Activated T-cell treated with anti-CD3 and anti-CD28 coated beads for 24 hours (primary cell): Measurements from ENCODE around the gene TMC8.
A peak's percentile ranks its signal among the peaks of the same experiment; 100 is the strongest.
"Not testable (repeated sequence)": the region's sequence is repeated elsewhere in the genome, so short reads cannot be mapped to it uniquely, and the experiment has no call there.

ENCODE experiments used
- DNase-seq: peaks from one replicate; pipeline ENCODE4 v3.0.0-alpha.2; 2020; ENCODE audit warnings: low read depth

Gene TMC8

GRCh38 chr17:78135858-78136500 is 5.4 kb downstream of the TMC8 start:
- no peak for DNase-seq

- no peak for DNase-seq
Measured at GRCh38 chr17:78137392-78138203, 7.0 kb downstream of the TMC8 start.

- DNase-seq, result no peak
Measured at GRCh38 chr17:78138204-78139060, 7.9 kb downstream of the TMC8 start.

- DNase-seq, result not testable (repeated sequence)
Measured at GRCh38 chr17:78139861-78140168, 9.2 kb downstream of the TMC8 start.

GRCh38 chr17:78140169-78141051 is 9.8 kb downstream of the TMC8 start:
- DNase-seq, result peak; percentile 92

- no peak for DNase-seq
Measured at GRCh38 chr17:78141437-78142118, 11.0 kb downstream of the TMC8 start.

GRCh38 chr17:78142119-78142861 is 11.7 kb downstream of the TMC8 start:
- DNase-seq, result no peak

- DNase-seq, result no peak
Measured at GRCh38 chr17:78143214-78144146, 12.9 kb downstream of the TMC8 start.

- no peak for DNase-seq
Measured at GRCh38 chr17:78144147-78144719, 13.7 kb downstream of the TMC8 start.

- no peak for DNase-seq
Measured at GRCh38 chr17:78144736-78145641, 14.4 kb downstream of the TMC8 start.

GRCh38 chr17:78146471-78146869 is 15.9 kb downstream of the TMC8 start:
- DNase-seq, result no peak

- DNase-seq, result no peak
Measured at GRCh38 chr17:78146881-78147280, 16.3 kb downstream of the TMC8 start.

GRCh38 chr17:78147315-78147998 is 16.9 kb downstream of the TMC8 start:
- DNase-seq, result no peak

GRCh38 chr17:78148286-78149016 is 17.9 kb downstream of the TMC8 start:
- DNase-seq, result no peak

- DNase-seq, result no peak
Measured at GRCh38 chr17:78151514-78152008, 21.0 kb downstream of the TMC8 start.
